H1 (cell line): ENCODE measurements around the gene GABBR1. TPM values are rescaled to one million over a fixed set of nuclear protein-coding genes. Genes with fewer than 3 reads are reported as not detected.

Source experiments
- CTCF ChIA-PET: fragments of 300-600 bp; sonication (Branson Sonifier 250); formaldehyde crosslinking; loops from one replicate; lab custom pipeline; 2021; ENCODE audit not compliant: partially characterized antibody; lab: Charles Lee
- POLR2A ChIA-PET: fragments of 300-600 bp; sonication (Branson Sonifier 250); formaldehyde crosslinking; loops from one replicate; lab custom pipeline; 2021; ENCODE audit warnings: inconsistent platforms; ENCODE audit not compliant: partially characterized antibody; lab: Charles Lee
- DNase-seq, 2 experiments: peaks; one replicate each; pipeline versions ENCODE4 v3.0.0 to v3.0.0-alpha.2; 2010 to 2022; ENCODE audit warnings: low spot score in 2 of 2, low read depth in 1 of 2, mixed read lengths in 1 of 2
- FAIRE-seq: peaks from 2 replicates; lab custom pipeline; 2011; peaks lifted over from hg19 to GRCh38; lab: Jason Lieb, UNC
- H2AFZ ChIP-seq: 2 replicates; pipeline ENCODE4 v1.8.1; 2012; ENCODE audit warnings: low read length, inconsistent platforms
- H2AK5ac ChIP-seq: 2 replicates; pipeline ENCODE4 v1.6.1; 2013; ENCODE audit warnings: low read depth, low read length
- H2BK120ac ChIP-seq: replicated peaks from 2 replicates; pipeline ENCODE3; 2013; ENCODE audit warnings: low read depth, low read length, inconsistent platforms
- H2BK12ac ChIP-seq: 2 replicates; pipeline ENCODE4 v1.6.1; 2013; ENCODE audit warnings: low read depth, low read length
- H2BK15ac ChIP-seq: 2 replicates; pipeline ENCODE4 v1.6.1; 2013; ENCODE audit warnings: low read length
- H2BK20ac ChIP-seq: 2 replicates; pipeline ENCODE4 v1.6.1; 2013; ENCODE audit warnings: low read length
- H2BK5ac ChIP-seq: 2 replicates; pipeline ENCODE4 v1.6.1; 2013; ENCODE audit warnings: low read depth, low read length
- H3K14ac ChIP-seq: 2 replicates; pipeline ENCODE4 v1.6.1; 2013; ENCODE audit warnings: inconsistent platforms; ENCODE audit not compliant: insufficient read length
- H3K18ac ChIP-seq: 2 replicates; pipeline ENCODE4 v1.6.1; 2013; ENCODE audit warnings: low read length; ENCODE audit errors: extremely low read depth
- H3K23ac ChIP-seq: 2 replicates; pipeline ENCODE4 v1.6.1; 2013; ENCODE audit warnings: inconsistent platforms; ENCODE audit not compliant: insufficient read length
- H3K23me2 ChIP-seq: 2 replicates; pipeline ENCODE4 v1.6.1; 2013; ENCODE audit warnings: low read depth, low read length
- H3K27ac ChIP-seq: 2 replicates; pipeline ENCODE4 v1.6.1; 2011; ENCODE audit warnings: low read depth, low read length, inconsistent platforms
- H3K27me3 ChIP-seq, 4 experiments: replicated peaks in 1 of 4; 1 replicate in 1 of 4; 2 replicates in 3 of 4; pipeline versions ENCODE4 v1.6.1 to v1.8.1; 2011 to 2013; ENCODE audit warnings: low read length in 3 of 4, mild to moderate bottlenecking in 3 of 4, inconsistent platforms in 2 of 4, mixed read lengths in 2 of 4, moderate library complexity in 1 of 4; ENCODE audit not compliant: control insufficient read depth in 3 of 4, insufficient read depth in 3 of 4; ENCODE audit errors: extremely low read depth in 1 of 4
- H3K36me3 ChIP-seq, 4 experiments: 2 replicates each; pipeline versions ENCODE4 v1.6.1 to v1.8.1; 2011 to 2013; ENCODE audit warnings: mild to moderate bottlenecking in 4 of 4, low read length in 3 of 4, moderate library complexity in 2 of 4, control low read depth in 1 of 4, inconsistent platforms in 1 of 4; ENCODE audit not compliant: insufficient read depth in 4 of 4, control insufficient read depth in 2 of 4
- H3K4ac ChIP-seq: replicated peaks from 2 replicates; pipeline ENCODE3; 2013; ENCODE audit warnings: low read length, low read depth, mixed read lengths, inconsistent platforms; ENCODE audit not compliant: insufficient read length
- H3K4me1 ChIP-seq, 4 experiments: replicated peaks in 1 of 4; 1 replicate in 1 of 4; 2 replicates in 3 of 4; pipeline versions ENCODE4 v1.6.1 to v1.8.1; 2011 to 2013; ENCODE audit warnings: low read length in 3 of 4, inconsistent platforms in 2 of 4, mixed read lengths in 1 of 4; ENCODE audit not compliant: insufficient read depth in 4 of 4, control insufficient read depth in 3 of 4
- H3K4me2 ChIP-seq, 2 experiments: 2 replicates each; pipeline versions ENCODE4 v1.6.1 to v1.8.1; 2011 to 2013; ENCODE audit warnings: low read depth in 2 of 2, low read length in 2 of 2, control low read depth in 1 of 2, inconsistent platforms in 1 of 2, mild to moderate bottlenecking in 1 of 2; ENCODE audit not compliant: insufficient read depth in 1 of 2
- H3K4me3 ChIP-seq, 4 experiments: fragments of 200-600, 300-600 bp in 1 of 4; sonication (generic), shearing (Covaris generic), sonication (Bioruptor Twin) in 1 of 4; 2 replicates each; pipeline versions ENCODE4 v1.5.1 to v1.8.1; 2011 to 2016; ENCODE audit warnings: low read length in 4 of 4, low read depth in 3 of 4, control low read depth in 2 of 4, inconsistent platforms in 2 of 4, mild to moderate bottlenecking in 2 of 4, mixed read lengths in 1 of 4, moderate library complexity in 1 of 4; ENCODE audit not compliant: insufficient read depth in 2 of 4; ENCODE audit errors: extremely low read depth in 1 of 4
- H3K56ac ChIP-seq: replicated peaks from 2 replicates; pipeline ENCODE3; 2013; ENCODE audit warnings: low read depth, mild to moderate bottlenecking, mixed read lengths, low read length, inconsistent platforms; ENCODE audit not compliant: insufficient read length
- H3K79me1 ChIP-seq: 2 replicates; pipeline ENCODE4 v1.6.1; 2013; ENCODE audit warnings: low read depth, low read length, control low read depth
- H3K79me2 ChIP-seq, 2 experiments: 2 replicates each; pipeline versions ENCODE4 v1.6.1 to v1.8.1; 2012 to 2013; ENCODE audit warnings: low read length in 2 of 2, mild to moderate bottlenecking in 2 of 2, inconsistent platforms in 1 of 2; ENCODE audit not compliant: insufficient read depth in 2 of 2, control insufficient read depth in 1 of 2
- H3K9ac ChIP-seq, 4 experiments: replicated peaks in 1 of 4; 1 replicate in 1 of 4; 2 replicates in 3 of 4; pipeline versions ENCODE4 v1.6.1 to v1.8.1; 2011 to 2013; ENCODE audit warnings: low read depth in 3 of 4, low read length in 3 of 4, control low read depth in 2 of 4, mild to moderate bottlenecking in 2 of 4, moderate library complexity in 2 of 4, inconsistent platforms in 1 of 4; ENCODE audit errors: extremely low read depth in 1 of 4
- H3K9me3 ChIP-seq, 2 experiments: 2 replicates each; pipeline versions ENCODE4 v1.6.1 to v1.8.1; 2012 to 2013; ENCODE audit warnings: mild to moderate bottlenecking in 2 of 2, moderate library complexity in 2 of 2, control low read depth in 1 of 2, inconsistent platforms in 1 of 2, low read depth in 1 of 2, low read length in 1 of 2, mixed read lengths in 1 of 2; ENCODE audit not compliant: insufficient read depth in 2 of 2
- H4K20me1 ChIP-seq, 2 experiments: replicated peaks in 1 of 2; 2 replicates each; pipeline versions ENCODE3 to v1.8.1; 2011 to 2013; ENCODE audit warnings: inconsistent platforms in 2 of 2, low read length in 2 of 2, mild to moderate bottlenecking in 1 of 2; ENCODE audit not compliant: insufficient read depth in 2 of 2, control insufficient read depth in 1 of 2
- H4K5ac ChIP-seq: 2 replicates; pipeline ENCODE4 v1.6.1; 2013; ENCODE audit warnings: low read length, low read depth, mixed read lengths, inconsistent platforms; ENCODE audit not compliant: insufficient read length
- H4K8ac ChIP-seq: 2 replicates; pipeline ENCODE4 v1.8.0; 2013; ENCODE audit warnings: mild to moderate bottlenecking, moderate library complexity, low read length, inconsistent platforms; ENCODE audit not compliant: insufficient read depth; ENCODE audit errors: extremely low read depth
- H4K91ac ChIP-seq: replicated peaks from 2 replicates; pipeline ENCODE3; 2013; ENCODE audit warnings: low read length, mixed read lengths, inconsistent platforms; ENCODE audit not compliant: insufficient read length
- ATF3 ChIP-seq: IDR thresholded peaks from 2 replicates; pipeline ENCODE4 v1.6.1; 2011; ENCODE audit warnings: low read depth, mild to moderate bottlenecking, low read length; ENCODE audit not compliant: insufficient read depth
- CBX5 ChIP-seq: fragments of 300-800, 300-1000 bp; sonication (generic); IDR thresholded peaks from 2 replicates; pipeline ENCODE4 v1.7.1; 2016; ENCODE audit warnings: antibody characterized with exemption, low read length, low read depth
- JUN ChIP-seq: IDR thresholded peaks from 2 replicates; pipeline ENCODE4 v1.6.1; 2011; ENCODE audit warnings: low read depth, mild to moderate bottlenecking, improper control_type of control experiment, low read length
- KDM5A ChIP-seq: fragments of 200-600 bp; IDR thresholded peaks from 2 replicates; pipeline ENCODE4 v1.7.1; 2012; ENCODE audit warnings: mild to moderate bottlenecking, low read length, inconsistent platforms, mixed read lengths
- SAP30 ChIP-seq: fragments of 300-600 bp; sonication (generic); IDR thresholded peaks from 2 replicates; pipeline ENCODE4 v1.7.1; 2012; ENCODE audit warnings: low read length, moderate library complexity, mild to moderate bottlenecking, inconsistent platforms; ENCODE audit not compliant: insufficient read depth, insufficient replicate concordance
- TAF7 ChIP-seq: optimal IDR thresholded peaks from 2 replicates; pipeline ENCODE3; 2011; ENCODE audit warnings: low read depth, mild to moderate bottlenecking, inconsistent platforms, low read length, moderate library complexity, borderline replicate concordance
- YY1 ChIP-seq: IDR thresholded peaks from 2 replicates; pipeline ENCODE4 v1.6.1; 2011; ENCODE audit warnings: low read depth, mild to moderate bottlenecking, low read length
- WGBS, 2 experiments: shearing (Covaris generic) in 1 of 2; methylation state at CpG; one replicate each; pipeline versions ENCODE4 v1.1.6 to v1.1.7; 2013 to 2015; ENCODE audit warnings: low lambda C conversion rate in 2 of 2, mixed read lengths in 2 of 2, inconsistent platforms in 1 of 2, low coverage in 1 of 2, missing lambda C conversion rate in 1 of 2; ENCODE audit not compliant: insufficient replicate concordance in 2 of 2, insufficient coverage in 1 of 2, insufficient read length in 1 of 2; ENCODE audit errors: extremely low coverage in 1 of 2, missing lambda C conversion rate in 1 of 2; 5-methylcytosine and 5-hydroxymethylcytosine counted together
- polyA plus RNA-seq, 7 experiments: library from polyadenylated mRNA; depleted of rRNA in 3 of 7; stranded (reverse) in 5 of 7; unstranded in 2 of 7; fragments of >200 nt in 5 of 7; fragments of 200-250 nt in 2 of 7; gene quantifications; 1 replicate in 5 of 7; 2 replicates in 1 of 7; 4 replicates in 1 of 7; pipeline versions ENCODE4 v1.2.1 to v1.2.3, GENCODE V29; 2011 to 2013; ENCODE audit warnings: missing spikeins in 2 of 7, mixed read lengths in 2 of 7
- total RNA-seq: library from RNA; stranded (reverse); fragmentation: NEBNext Ultra II Directional; extraction: Animal tissue kit (Norgen Biotek cat#: 25700); gene quantifications from 2 replicates; pipeline ENCODE4 v1.2.1, GENCODE V29; 2021

The GABBR1 gene
- total and polyA plus RNA-seq, 2 of the 8 experiments (the other 6 are each of a cell fraction or from before 2014, with no cell fraction given) = 75.9 to 78.3 TPM

DNA sequence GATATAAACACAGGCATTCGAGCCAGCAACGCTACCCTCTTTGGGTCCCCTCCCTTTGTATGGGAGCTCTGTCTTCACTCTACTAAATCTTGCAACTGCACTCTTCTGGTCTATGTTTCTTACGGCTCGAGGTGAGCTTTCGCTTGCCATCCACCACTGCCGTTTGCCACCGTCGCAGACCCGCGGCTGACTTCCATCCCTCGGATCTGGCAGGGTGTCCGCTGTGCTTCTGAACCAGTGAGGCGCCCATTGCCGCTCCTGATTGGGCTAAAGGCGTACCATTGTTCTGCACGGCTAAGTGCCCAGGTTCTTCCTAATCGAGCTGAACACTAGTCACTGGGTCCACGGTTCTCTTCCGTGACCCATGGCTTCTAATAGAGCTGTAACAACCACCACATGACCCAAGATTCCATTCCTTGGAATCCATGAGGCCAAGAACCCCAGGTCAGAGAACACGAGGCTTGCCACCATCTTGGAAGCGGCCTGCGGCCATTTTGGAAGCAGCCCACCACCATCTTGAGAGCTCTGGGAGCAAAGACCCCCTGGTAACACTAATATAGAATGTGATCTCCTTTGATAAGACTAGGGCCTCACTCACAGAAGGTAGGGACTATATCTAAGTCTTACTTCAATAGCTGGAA is 74.4 kb downstream of the GABBR1 start:
- H2AFZ ChIP-seq = no peak overlapping the region
- H3K4me1 ChIP-seq = peaks cover 0 to 13% (median 11%) of the 10 kb centered on the region in 4 experiments
- peak overlapping the region; percentile 25; the same call in 1 of the 2 replicates for H2BK15ac ChIP-seq
- no peak overlapping the region for H2BK12ac ChIP-seq
- peaks cover 5% of the 10 kb centered on the region for H3K23me2 ChIP-seq
- no peaks in the 10 kb centered on the region for H3K79me2 ChIP-seq
- H3K14ac ChIP-seq = no peak overlapping the region
- H4K8ac ChIP-seq = peak overlapping the region; percentile 58; the same call in 1 of the 2 replicates
- H4K20me1 ChIP-seq = no peaks in the 10 kb centered on the region
- WGBS, 2 experiments = 89% methylated on average over 22 of the region's 22 CpGs; no CpG with 5 or more reads in 1 of the 2 experiments
- H3K4ac ChIP-seq = no peak overlapping the region
- no peaks in the 10 kb centered on the region; a peak in 1 of 4 replicates for H3K9me3 ChIP-seq
- FAIRE-seq (no peak), DNase-seq (no peak)
- H3K79me1 ChIP-seq = no peaks in the 10 kb centered on the region
- H3K18ac ChIP-seq = peak overlapping the region; percentile 32; the same call in 1 of the 2 replicates
- H2BK120ac ChIP-seq = no peak overlapping the region
- H3K4me2 ChIP-seq = no peak overlapping the region
- H3K27ac ChIP-seq = no peak overlapping the region
- H3K36me3 ChIP-seq = no peaks in the 10 kb centered on the region; a peak in 1 of 8 replicates
- H3K4me3 ChIP-seq = no peak overlapping the region
- TF ChIP-seq SAP30 (no peak), TAF7 (no peak), ATF3 (no peak), YY1 (peak; percentile 89), KDM5A (no peak), CBX5 (no peak), JUN (no peak)
- no peak overlapping the region; the same call in 1 of the 2 replicates for H2BK5ac ChIP-seq
- no peak overlapping the region; the same call in 1 of the 2 replicates for H2BK20ac ChIP-seq
- CTCF ChIA-PET = interaction anchor here (0.6 to 1.9 kb wide), 6 partner anchors 15 to 829 kb away, joined by 3 to 6 read pairs (median 4); no protein-coding TSS in a partner anchor
- H4K91ac ChIP-seq = no peak overlapping the region
- H3K56ac ChIP-seq = no peak overlapping the region
- H3K27me3 ChIP-seq = peaks cover 25 to 36% (median 32%) of the 10 kb centered on the region in 4 experiments
- H3K9ac ChIP-seq = no peak overlapping the region
- POLR2A ChIA-PET = interaction anchor here (1.2 kb wide), 1 partner anchor 40 kb away, joined by 3 read pairs; no protein-coding TSS in a partner anchor
- no peak overlapping the region for H3K23ac ChIP-seq
- no peak overlapping the region for H2AK5ac ChIP-seq
- no peak overlapping the region for H4K5ac ChIP-seq
